ENCODE results near the gene LRRC47.

LRRC47 gene

GRCh38 chr1:3744646-3745045, 51.7 kb downstream of the LRRC47 start:
- no peak for TF ChIP-seq CTCF (IDR thresholded peaks at IDR 0.05; ENCODE audit: insufficient read depth, low read length, poor library complexity, severe bottlenecking)
- no peak for DNase-seq (ENCODE audit: extremely low read depth, insufficient read length)
- peaks cover 4% of the 10 kb centered on the region for H3K36me3 ChIP-seq (ENCODE audit: control insufficient read depth, insufficient read depth, low read length)
- no peaks in the 10 kb centered on the region for H3K27me3 ChIP-seq (replicated peaks; ENCODE audit: control insufficient read depth, insufficient read depth, low read length)
- H3K4me3 ChIP-seq (replicated peaks; ENCODE audit: low read depth, low read length): no peak overlapping the region

GRCh38 chr1:3743826-3744225, 52.5 kb downstream of the LRRC47 start:
- no peaks in the 10 kb centered on the region for H3K27me3 ChIP-seq (replicated peaks; ENCODE audit: control insufficient read depth, insufficient read depth, low read length)
- no peak for DNase-seq (ENCODE audit: extremely low read depth, insufficient read length)
- H3K4me3 ChIP-seq (replicated peaks; ENCODE audit: low read depth, low read length): no peak overlapping the region
- peaks cover 4% of the 10 kb centered on the region for H3K36me3 ChIP-seq (ENCODE audit: control insufficient read depth, insufficient read depth, low read length)
- TF ChIP-seq CTCF (IDR thresholded peaks at IDR 0.05; ENCODE audit: insufficient read depth, low read length, poor library complexity, severe bottlenecking): no peak

GRCh38 chr1:3743421-3743820, 52.9 kb downstream of the LRRC47 start:
- no peak for DNase-seq (ENCODE audit: extremely low read depth, insufficient read length)
- no peak overlapping the region for H3K4me3 ChIP-seq (replicated peaks; ENCODE audit: low read depth, low read length)
- H3K27me3 ChIP-seq (replicated peaks; ENCODE audit: control insufficient read depth, insufficient read depth, low read length): no peaks in the 10 kb centered on the region
- H3K36me3 ChIP-seq (ENCODE audit: control insufficient read depth, insufficient read depth, low read length): peaks cover 4% of the 10 kb centered on the region
- no peak for TF ChIP-seq CTCF (IDR thresholded peaks at IDR 0.05; ENCODE audit: insufficient read depth, low read length, poor library complexity, severe bottlenecking)

GRCh38 chr1:3742439-3743298, 53.6 kb downstream of the LRRC47 start:
- no peak for DNase-seq (ENCODE audit: extremely low read depth, insufficient read length)
- TF ChIP-seq CTCF (IDR thresholded peaks at IDR 0.05; ENCODE audit: insufficient read depth, low read length, poor library complexity, severe bottlenecking): no peak
- Histone ChIP-seq H3K36me3 (ENCODE audit: control insufficient read depth, insufficient read depth, low read length) (peaks cover 9% of the 10 kb centered on the region), H3K4me3 (replicated peaks; ENCODE audit: low read depth, low read length) (no peak overlapping the region), H3K27me3 (replicated peaks; ENCODE audit: control insufficient read depth, insufficient read depth, low read length) (no peaks in the 10 kb centered on the region)

GRCh38 chr1:3741566-3742438, 54.5 kb downstream of the LRRC47 start:
- Histone ChIP-seq H3K4me3 (replicated peaks; ENCODE audit: low read depth, low read length) (no peak overlapping the region), H3K36me3 (ENCODE audit: control insufficient read depth, insufficient read depth, low read length) (peaks cover 9% of the 10 kb centered on the region), H3K27me3 (replicated peaks; ENCODE audit: control insufficient read depth, insufficient read depth, low read length) (no peaks in the 10 kb centered on the region)
- DNase-seq (ENCODE audit: extremely low read depth, insufficient read length): no peak
- no peak for TF ChIP-seq CTCF (IDR thresholded peaks at IDR 0.05; ENCODE audit: insufficient read depth, low read length, poor library complexity, severe bottlenecking)

All from GM06990 (cell line).